Sigmoid colon (tissue), 4 donors: Measurements from ENCODE around the gene USP37.

Source experiments
- CTCF ChIP-seq, 4 experiments: fragments of 450-650 bp in 3 of 4; fragments of 200-600 bp in 1 of 4; IDR thresholded peaks; one replicate each; pipeline ENCODE4 v1.5.1; 2016 to 2019; ENCODE audit warnings: antibody characterized with exemption in 4 of 4, mild to moderate bottlenecking in 3 of 4, moderate library complexity in 2 of 4
- POLR2A ChIP-seq, 2 donors: fragments of 450-650 bp; IDR thresholded peaks; one replicate each; pipeline ENCODE4 v1.6.1; 2016; ENCODE audit warnings: antibody characterized with exemption in 2 of 2, mild to moderate bottlenecking in 2 of 2, moderate library complexity in 2 of 2
- POLR2AphosphoS5 ChIP-seq, 4 donors: sonication (generic); formaldehyde crosslinking; IDR thresholded peaks; one replicate each; pipeline ENCODE4 v1.6.1; 2017; ENCODE audit warnings: antibody characterized with exemption in 4 of 4

GRCh38 chr2:218523651-218524050 is 44.5 kb downstream of the USP37 start:
- TF ChIP-seq CTCF (IDR thresholded peaks at IDR 0.05) (no peak), POLR2A (IDR thresholded peaks at IDR 0.05) (no peak), POLR2AphosphoS5 (IDR thresholded peaks at IDR 0.05) (no peak)
